ENCODE results near the gene SPTBN1.

SPTBN1 gene

DNA sequence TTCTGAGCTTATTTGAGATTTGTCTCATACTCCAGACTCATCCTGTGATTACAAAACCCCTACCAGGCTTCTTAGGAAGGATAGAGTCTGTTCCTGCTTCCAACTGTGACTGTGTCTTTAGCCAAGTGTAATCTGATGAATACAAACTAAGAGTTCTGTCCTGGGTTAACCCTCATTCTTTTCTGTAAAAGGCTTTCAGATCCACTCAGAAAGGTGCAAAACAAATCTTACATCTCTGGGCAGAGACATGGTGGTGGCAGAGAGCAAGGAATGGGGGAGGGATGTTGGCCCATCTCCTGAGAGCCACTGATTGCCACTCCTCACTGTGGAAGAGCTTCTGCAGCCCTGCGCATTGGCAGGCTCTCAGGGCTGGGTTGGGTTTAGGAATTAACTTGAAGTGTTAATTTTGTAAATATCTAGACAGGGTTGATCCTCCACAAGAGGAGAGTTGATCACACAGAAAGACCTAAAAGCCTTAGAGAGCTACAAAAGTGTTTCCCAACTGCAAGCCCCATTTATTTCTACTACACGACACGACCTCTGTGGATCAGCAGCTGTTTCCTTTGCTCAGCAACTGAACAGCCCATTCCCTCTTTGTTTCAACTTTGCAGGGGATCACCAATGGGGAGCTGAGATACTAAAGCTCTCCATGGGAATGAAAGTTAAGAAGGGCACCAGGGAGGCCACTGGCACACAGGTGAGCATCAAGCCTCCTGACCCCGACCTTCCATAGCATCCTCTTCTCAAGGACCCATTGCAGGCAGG lies 23.7 kb upstream of the SPTBN1 start:
- H3K27ac ChIP-seq (ENCODE audit: insufficient read depth, low read length, poor library complexity, severe bottlenecking): no peak overlapping the region
- H3K36me3 ChIP-seq (ENCODE audit: control insufficient read depth, insufficient read depth, low read length): no peaks in the 10 kb centered on the region
- DNase-seq: no peak
- H3K4me1 ChIP-seq (ENCODE audit: control insufficient read depth, insufficient read depth, low read length, poor library complexity, severe bottlenecking): no peaks in the 10 kb centered on the region
- H3K27me3 ChIP-seq (replicated peaks; ENCODE audit: control insufficient read depth, insufficient read depth, low read length, poor library complexity, severe bottlenecking): no peaks in the 10 kb centered on the region
- H3K9me3 ChIP-seq (ENCODE audit: control insufficient read depth, low read length): no peaks in the 10 kb centered on the region
- H3K4me3 ChIP-seq (ENCODE audit: insufficient read depth, low read depth, low read length, poor library complexity, severe bottlenecking): no peak overlapping the region

DNA sequence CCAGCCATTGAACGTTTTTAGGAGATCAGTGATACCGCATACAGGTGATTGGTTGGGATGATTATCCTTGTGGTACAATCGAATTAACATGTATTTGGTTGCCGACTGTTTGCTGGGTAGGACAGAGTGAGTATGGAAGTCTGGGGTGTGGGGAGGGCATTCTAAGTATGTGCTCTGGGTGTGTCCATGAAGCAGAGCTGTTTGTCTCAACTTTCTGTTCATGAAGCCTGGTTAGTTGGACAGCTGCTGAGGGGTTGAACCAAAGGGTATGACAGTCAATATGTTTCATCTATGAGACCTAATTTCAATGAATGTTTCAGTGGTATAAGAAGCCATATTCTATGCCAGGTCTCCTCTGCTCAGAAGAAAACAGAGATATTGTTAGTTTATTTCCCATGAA lies 21.9 kb upstream of the SPTBN1 start:
- no peaks in the 10 kb centered on the region for H3K36me3 ChIP-seq (ENCODE audit: control insufficient read depth, insufficient read depth, low read length)
- no peak for DNase-seq

DNA sequence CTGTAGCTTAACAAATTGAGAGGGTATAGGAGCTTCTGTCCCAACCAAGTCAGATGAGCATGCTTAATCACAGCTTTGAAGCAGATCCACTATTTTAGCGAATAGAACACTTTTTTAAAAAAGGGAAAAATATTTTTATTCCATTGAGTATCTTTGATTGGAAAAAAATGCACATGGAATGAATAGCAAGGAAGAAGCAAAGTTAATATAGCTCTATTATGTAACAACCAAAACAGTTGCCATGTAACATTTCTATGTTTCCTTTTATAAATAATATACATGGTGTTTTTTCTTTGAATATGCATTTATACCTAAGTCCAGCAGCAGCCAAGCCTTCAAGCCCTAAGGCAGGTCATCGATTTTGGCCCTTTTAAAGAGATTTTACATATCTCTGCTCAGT lies 21.4 kb upstream of the SPTBN1 start:
- Histone ChIP-seq H3K4me1 (ENCODE audit: control insufficient read depth, insufficient read depth, low read length, poor library complexity, severe bottlenecking) (no peaks in the 10 kb centered on the region), H3K9me3 (ENCODE audit: control insufficient read depth, low read length) (no peaks in the 10 kb centered on the region), H3K36me3 (ENCODE audit: control insufficient read depth, insufficient read depth, low read length) (no peaks in the 10 kb centered on the region), H3K27ac (ENCODE audit: insufficient read depth, low read length, poor library complexity, severe bottlenecking) (no peak overlapping the region), H3K4me3 (ENCODE audit: insufficient read depth, low read depth, low read length, poor library complexity, severe bottlenecking) (no peak overlapping the region), H3K27me3 (replicated peaks; ENCODE audit: control insufficient read depth, insufficient read depth, low read length, poor library complexity, severe bottlenecking) (no peaks in the 10 kb centered on the region)
- DNase-seq: no peak

More for the DNA sequence above, 21.9 kb upstream of the SPTBN1 start:
- no peaks in the 10 kb centered on the region for H3K9me3 ChIP-seq (ENCODE audit: control insufficient read depth, low read length)
- H3K4me1 ChIP-seq (ENCODE audit: control insufficient read depth, insufficient read depth, low read length, poor library complexity, severe bottlenecking): no peaks in the 10 kb centered on the region
- H3K27ac ChIP-seq (ENCODE audit: insufficient read depth, low read length, poor library complexity, severe bottlenecking): no peak overlapping the region
- no peaks in the 10 kb centered on the region for H3K27me3 ChIP-seq (replicated peaks; ENCODE audit: control insufficient read depth, insufficient read depth, low read length, poor library complexity, severe bottlenecking)
- no peak overlapping the region for H3K4me3 ChIP-seq (ENCODE audit: insufficient read depth, low read depth, low read length, poor library complexity, severe bottlenecking)

DNA sequence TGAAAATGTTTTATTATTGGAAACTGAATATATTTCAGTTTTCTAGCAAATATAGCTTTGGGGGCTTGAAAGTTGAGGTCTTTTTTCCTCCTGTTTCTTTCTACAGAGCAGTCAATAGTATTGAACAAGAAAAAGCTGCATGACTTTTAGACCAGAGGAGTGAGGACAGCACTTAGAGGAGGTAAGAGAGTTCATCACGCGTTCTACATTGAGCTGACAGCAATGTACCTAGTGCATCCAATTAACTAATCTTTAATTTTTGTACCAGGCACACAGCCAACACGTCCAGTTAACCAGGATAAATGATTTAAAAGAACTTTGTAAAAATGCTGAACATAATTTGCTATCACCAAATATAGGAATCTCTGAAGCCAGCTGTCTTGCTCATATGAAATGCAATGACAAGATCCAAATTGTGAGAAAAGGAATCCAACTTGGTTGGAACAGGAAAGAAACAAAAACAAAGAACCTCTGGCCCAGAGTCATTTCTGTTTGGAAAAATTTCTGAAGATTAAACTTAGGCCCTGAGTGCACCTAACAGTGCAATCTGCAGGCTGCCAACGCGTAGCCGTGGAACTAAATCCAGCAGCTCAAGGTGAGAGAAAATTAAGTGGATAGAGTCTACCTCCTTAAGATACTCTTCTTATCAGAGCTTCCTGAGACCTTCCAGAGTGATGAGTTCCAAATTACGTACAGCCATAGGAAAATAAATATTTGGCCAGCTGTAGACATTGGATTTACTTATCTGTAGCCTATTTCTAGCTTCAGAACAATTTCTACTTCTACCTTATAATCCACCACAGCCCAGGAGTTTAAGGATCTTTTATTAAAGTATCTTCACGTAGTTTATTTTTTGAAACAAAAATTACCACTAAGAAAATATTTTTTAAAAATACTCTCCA lies 20.6 kb upstream of the SPTBN1 start:
- Histone ChIP-seq H3K36me3 (ENCODE audit: control insufficient read depth, insufficient read depth, low read length) (no peaks in the 10 kb centered on the region), H3K9me3 (ENCODE audit: control insufficient read depth, low read length) (no peaks in the 10 kb centered on the region), H3K27me3 (replicated peaks; ENCODE audit: control insufficient read depth, insufficient read depth, low read length, poor library complexity, severe bottlenecking) (no peaks in the 10 kb centered on the region), H3K27ac (ENCODE audit: insufficient read depth, low read length, poor library complexity, severe bottlenecking) (no peak overlapping the region), H3K4me1 (ENCODE audit: control insufficient read depth, insufficient read depth, low read length, poor library complexity, severe bottlenecking) (no peaks in the 10 kb centered on the region), H3K4me3 (ENCODE audit: insufficient read depth, low read depth, low read length, poor library complexity, severe bottlenecking) (no peak overlapping the region)
- DNase-seq: no peak

DNA sequence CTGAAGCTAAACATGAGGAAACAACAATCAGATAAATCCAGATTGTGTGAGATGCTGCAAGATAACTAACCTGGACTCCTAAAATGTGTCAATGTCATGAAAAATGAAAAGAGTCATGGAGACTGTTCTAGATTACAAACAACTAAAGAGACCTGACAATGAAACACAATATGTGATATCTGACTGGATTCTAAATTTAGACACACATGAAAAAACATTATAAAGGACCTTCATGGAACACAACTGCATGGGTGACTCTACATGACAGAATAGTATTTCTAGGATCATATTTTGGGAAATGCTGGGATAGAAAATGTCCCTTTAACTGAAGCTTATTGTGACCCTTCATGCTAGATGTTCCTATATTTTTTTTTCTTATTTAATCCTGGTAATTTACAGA lies 18.5 kb upstream of the SPTBN1 start:
- Histone ChIP-seq H3K9me3 (ENCODE audit: control insufficient read depth, low read length) (no peaks in the 10 kb centered on the region), H3K36me3 (ENCODE audit: control insufficient read depth, insufficient read depth, low read length) (no peaks in the 10 kb centered on the region), H3K27me3 (replicated peaks; ENCODE audit: control insufficient read depth, insufficient read depth, low read length, poor library complexity, severe bottlenecking) (no peaks in the 10 kb centered on the region), H3K27ac (ENCODE audit: insufficient read depth, low read length, poor library complexity, severe bottlenecking) (no peak overlapping the region), H3K4me1 (ENCODE audit: control insufficient read depth, insufficient read depth, low read length, poor library complexity, severe bottlenecking) (no peaks in the 10 kb centered on the region), H3K4me3 (ENCODE audit: insufficient read depth, low read depth, low read length, poor library complexity, severe bottlenecking) (no peak overlapping the region)
- no peak for DNase-seq

DNA sequence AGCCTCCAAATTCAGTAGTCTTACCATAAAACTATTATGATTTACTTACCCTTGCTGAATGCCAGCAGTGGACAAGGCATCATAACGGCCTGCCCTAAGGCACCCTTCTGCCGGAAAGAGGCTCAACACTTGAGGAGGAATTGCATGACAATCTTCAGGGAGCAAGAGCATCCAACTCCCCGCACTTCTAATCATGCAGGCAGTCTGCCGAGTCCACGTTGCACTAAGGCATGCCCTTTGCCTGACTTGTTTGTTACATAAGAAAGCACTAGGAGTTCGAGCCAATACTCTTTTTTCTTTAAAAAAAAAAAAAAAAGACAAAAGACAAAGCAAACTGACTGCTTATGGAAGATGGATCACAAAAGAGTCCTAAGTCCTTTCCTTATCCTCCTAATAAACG lies 17.9 kb upstream of the SPTBN1 start:
- no peak for DNase-seq
- Histone ChIP-seq H3K9me3 (ENCODE audit: control insufficient read depth, low read length) (no peaks in the 10 kb centered on the region), H3K4me1 (ENCODE audit: control insufficient read depth, insufficient read depth, low read length, poor library complexity, severe bottlenecking) (no peaks in the 10 kb centered on the region), H3K4me3 (ENCODE audit: insufficient read depth, low read depth, low read length, poor library complexity, severe bottlenecking) (no peak overlapping the region), H3K27me3 (replicated peaks; ENCODE audit: control insufficient read depth, insufficient read depth, low read length, poor library complexity, severe bottlenecking) (no peaks in the 10 kb centered on the region), H3K36me3 (ENCODE audit: control insufficient read depth, insufficient read depth, low read length) (no peaks in the 10 kb centered on the region), H3K27ac (ENCODE audit: insufficient read depth, low read length, poor library complexity, severe bottlenecking) (no peak overlapping the region)

DNA sequence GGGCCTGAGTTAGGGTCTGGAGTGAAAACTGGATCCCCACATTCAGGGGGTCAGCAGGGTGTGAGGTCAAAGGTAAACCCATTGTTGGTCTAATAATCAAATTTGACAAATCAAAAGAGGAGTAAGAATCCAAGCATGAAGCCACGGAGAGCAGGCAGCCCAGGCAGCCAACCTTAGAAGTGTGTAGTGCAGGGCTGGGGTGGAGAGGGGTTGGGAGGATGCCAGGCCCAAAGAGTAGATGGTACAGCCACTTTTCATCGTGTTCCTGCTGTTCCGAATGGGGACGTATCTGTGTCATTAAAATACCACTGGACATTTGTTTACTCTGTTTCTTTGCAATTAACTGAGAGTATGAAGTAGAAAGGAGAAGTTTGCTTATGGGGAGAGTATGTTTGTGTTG lies 16.5 kb upstream of the SPTBN1 start:
- Histone ChIP-seq H3K36me3 (ENCODE audit: control insufficient read depth, insufficient read depth, low read length) (no peaks in the 10 kb centered on the region), H3K27ac (ENCODE audit: insufficient read depth, low read length, poor library complexity, severe bottlenecking) (no peak overlapping the region), H3K4me3 (ENCODE audit: insufficient read depth, low read depth, low read length, poor library complexity, severe bottlenecking) (no peak overlapping the region), H3K27me3 (replicated peaks; ENCODE audit: control insufficient read depth, insufficient read depth, low read length, poor library complexity, severe bottlenecking) (no peaks in the 10 kb centered on the region), H3K4me1 (ENCODE audit: control insufficient read depth, insufficient read depth, low read length, poor library complexity, severe bottlenecking) (no peaks in the 10 kb centered on the region), H3K9me3 (ENCODE audit: control insufficient read depth, low read length) (no peaks in the 10 kb centered on the region)
- no peak for DNase-seq

DNA sequence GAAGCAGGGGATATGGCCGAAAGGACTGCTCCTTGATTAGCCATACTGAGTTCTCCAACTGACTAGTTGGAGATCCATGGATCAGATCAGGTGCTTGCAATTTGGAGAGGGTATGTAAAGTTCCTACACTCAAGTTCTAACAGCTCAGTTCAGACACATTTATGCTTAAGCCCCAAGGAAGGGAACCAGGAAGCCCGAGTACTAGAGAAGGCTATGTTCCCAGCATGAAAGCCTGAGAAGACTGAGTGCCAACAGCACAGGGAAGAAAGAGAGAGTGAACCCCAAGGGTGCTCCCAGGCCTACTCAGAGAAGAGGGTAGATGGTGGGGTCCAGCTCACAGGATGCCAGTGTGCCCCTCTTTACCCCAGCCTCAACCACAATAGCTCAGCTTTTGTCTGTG lies 16.1 kb upstream of the SPTBN1 start:
- no peak overlapping the region for H3K4me3 ChIP-seq (ENCODE audit: insufficient read depth, low read depth, low read length, poor library complexity, severe bottlenecking)
- no peak overlapping the region for H3K27ac ChIP-seq (ENCODE audit: insufficient read depth, low read length, poor library complexity, severe bottlenecking)
- no peaks in the 10 kb centered on the region for H3K4me1 ChIP-seq (ENCODE audit: control insufficient read depth, insufficient read depth, low read length, poor library complexity, severe bottlenecking)
- H3K27me3 ChIP-seq (replicated peaks; ENCODE audit: control insufficient read depth, insufficient read depth, low read length, poor library complexity, severe bottlenecking): no peaks in the 10 kb centered on the region
- H3K36me3 ChIP-seq (ENCODE audit: control insufficient read depth, insufficient read depth, low read length): no peaks in the 10 kb centered on the region
- H3K9me3 ChIP-seq (ENCODE audit: control insufficient read depth, low read length): no peaks in the 10 kb centered on the region
- no peak for DNase-seq

DNA sequence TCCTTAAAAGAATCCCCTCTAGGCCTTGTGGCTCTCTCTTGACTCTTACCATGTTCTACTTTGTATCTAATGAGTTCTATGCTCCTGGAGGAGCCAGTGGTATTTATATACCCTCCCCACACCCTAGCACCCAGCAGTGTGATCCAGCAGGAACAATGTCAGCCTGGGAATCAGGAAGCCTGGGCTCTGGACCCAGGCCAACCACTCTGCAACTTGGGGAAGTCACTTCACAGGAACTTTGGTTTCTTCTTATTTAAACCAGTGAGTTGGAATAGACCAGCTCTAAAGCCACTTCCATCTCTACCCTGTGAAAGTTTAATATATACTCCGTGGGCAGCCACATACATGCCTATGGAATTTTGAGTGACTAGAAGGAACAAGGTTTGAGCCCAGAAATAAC lies 11.6 kb upstream of the SPTBN1 start:
- no peaks in the 10 kb centered on the region for H3K36me3 ChIP-seq (ENCODE audit: control insufficient read depth, insufficient read depth, low read length)
- no peak for DNase-seq
- H3K9me3 ChIP-seq (ENCODE audit: control insufficient read depth, low read length): no peaks in the 10 kb centered on the region
- H3K27ac ChIP-seq (ENCODE audit: insufficient read depth, low read length, poor library complexity, severe bottlenecking): no peak overlapping the region
- no peak overlapping the region for H3K4me3 ChIP-seq (ENCODE audit: insufficient read depth, low read depth, low read length, poor library complexity, severe bottlenecking)
- no peaks in the 10 kb centered on the region for H3K4me1 ChIP-seq (ENCODE audit: control insufficient read depth, insufficient read depth, low read length, poor library complexity, severe bottlenecking)
- H3K27me3 ChIP-seq (replicated peaks; ENCODE audit: control insufficient read depth, insufficient read depth, low read length, poor library complexity, severe bottlenecking): no peaks in the 10 kb centered on the region

DNA sequence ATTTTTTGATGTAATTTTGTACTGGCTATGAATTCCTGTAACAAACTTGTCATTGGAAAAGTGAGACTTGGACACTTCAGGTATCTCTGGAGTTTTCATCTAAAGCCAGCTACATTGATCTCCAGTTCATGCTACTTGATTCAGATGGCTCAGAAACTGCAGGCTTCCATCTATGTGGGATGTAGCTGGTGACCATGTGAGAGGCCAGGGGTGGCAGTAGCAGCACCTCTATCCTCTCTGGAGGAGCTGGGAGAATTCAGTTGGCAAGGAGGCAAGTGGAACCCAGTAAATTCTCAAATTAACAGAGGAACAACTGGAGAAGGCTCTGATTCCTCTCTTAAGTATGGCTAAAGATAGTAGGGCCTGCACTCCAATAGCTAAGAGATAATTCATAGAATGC lies 10.0 kb upstream of the SPTBN1 start:
- Histone ChIP-seq H3K4me1 (ENCODE audit: control insufficient read depth, insufficient read depth, low read length, poor library complexity, severe bottlenecking) (no peaks in the 10 kb centered on the region), H3K9me3 (ENCODE audit: control insufficient read depth, low read length) (no peaks in the 10 kb centered on the region), H3K27ac (ENCODE audit: insufficient read depth, low read length, poor library complexity, severe bottlenecking) (no peak overlapping the region), H3K4me3 (ENCODE audit: insufficient read depth, low read depth, low read length, poor library complexity, severe bottlenecking) (no peak overlapping the region), H3K36me3 (ENCODE audit: control insufficient read depth, insufficient read depth, low read length) (no peaks in the 10 kb centered on the region), H3K27me3 (replicated peaks; ENCODE audit: control insufficient read depth, insufficient read depth, low read length, poor library complexity, severe bottlenecking) (no peaks in the 10 kb centered on the region)
- no peak for DNase-seq

Measured in effector memory CD4-positive, alpha-beta T cell (primary cell).